Type B pancreatic cell (in vitro differentiated cells): ENCODE measurements around the gene POLR2C. TPM values are rescaled to one million over a fixed set of nuclear protein-coding genes. Genes with fewer than 3 reads are reported as not detected.

Experiments
- DNase-seq: peaks from one replicate; pipeline ENCODE4 v3.0.0; 2021; ENCODE audit warnings: mixed read lengths; ENCODE audit not compliant: unreplicated experiment; ENCODE audit errors: extremely low spot score
- H3K27ac Mint-ChIP-seq: 2 replicates; pipeline ENCODE4 v1.8.0; 2021; ENCODE audit warnings: mild to moderate bottlenecking, mixed read lengths
- H3K27me3 Mint-ChIP-seq: 2 replicates; pipeline ENCODE4 v1.8.0; 2021; ENCODE audit warnings: mixed read lengths
- H3K36me3 Mint-ChIP-seq: 2 replicates; pipeline ENCODE4 v1.8.0; 2021; ENCODE audit warnings: mixed read lengths
- H3K4me1 Mint-ChIP-seq: one replicate; pipeline ENCODE4 v1.8.0; 2021; ENCODE audit warnings: mixed read lengths; ENCODE audit not compliant: unreplicated experiment
- H3K4me3 Mint-ChIP-seq: 2 replicates; pipeline ENCODE4 v1.8.0; 2021; ENCODE audit warnings: mild to moderate bottlenecking, mixed read lengths
- H3K9me3 Mint-ChIP-seq: 2 replicates; pipeline ENCODE4 v1.8.0; 2021; ENCODE audit warnings: mixed read lengths
- CTCF ChIP-seq: fragments of 200-600 bp; sonication (generic); conservative IDR thresholded peaks from 2 replicates; pipeline ENCODE4 v1.5.0; 2021; ENCODE audit warnings: antibody characterized with exemption, mild to moderate bottlenecking
- total RNA-seq: library from RNA; stranded (reverse); gene quantifications from 2 replicates; pipeline ENCODE4 v1.2.1, GENCODE V29; 2021; ENCODE audit warnings: low replicate concordance

The POLR2C gene
- total RNA-seq, 1 donor from 2014 or later = 70.5 TPM

- H3K27me3 Mint-ChIP-seq = no peaks in the 10 kb centered on the region
- peaks cover 8% of the 10 kb centered on the region for H3K36me3 Mint-ChIP-seq
- TF ChIP-seq CTCF = no peak
- no peak overlapping the region for H3K4me3 Mint-ChIP-seq
- peak overlapping the region; percentile 80 for H3K27ac Mint-ChIP-seq
- H3K9me3 Mint-ChIP-seq = no peaks in the 10 kb centered on the region
- H3K4me1 Mint-ChIP-seq = peaks cover 47% of the 10 kb centered on the region
- no peak for DNase-seq
Measured at GRCh38 chr16:57512296-57513001, 50.0 kb downstream of the POLR2C start.

DNA sequence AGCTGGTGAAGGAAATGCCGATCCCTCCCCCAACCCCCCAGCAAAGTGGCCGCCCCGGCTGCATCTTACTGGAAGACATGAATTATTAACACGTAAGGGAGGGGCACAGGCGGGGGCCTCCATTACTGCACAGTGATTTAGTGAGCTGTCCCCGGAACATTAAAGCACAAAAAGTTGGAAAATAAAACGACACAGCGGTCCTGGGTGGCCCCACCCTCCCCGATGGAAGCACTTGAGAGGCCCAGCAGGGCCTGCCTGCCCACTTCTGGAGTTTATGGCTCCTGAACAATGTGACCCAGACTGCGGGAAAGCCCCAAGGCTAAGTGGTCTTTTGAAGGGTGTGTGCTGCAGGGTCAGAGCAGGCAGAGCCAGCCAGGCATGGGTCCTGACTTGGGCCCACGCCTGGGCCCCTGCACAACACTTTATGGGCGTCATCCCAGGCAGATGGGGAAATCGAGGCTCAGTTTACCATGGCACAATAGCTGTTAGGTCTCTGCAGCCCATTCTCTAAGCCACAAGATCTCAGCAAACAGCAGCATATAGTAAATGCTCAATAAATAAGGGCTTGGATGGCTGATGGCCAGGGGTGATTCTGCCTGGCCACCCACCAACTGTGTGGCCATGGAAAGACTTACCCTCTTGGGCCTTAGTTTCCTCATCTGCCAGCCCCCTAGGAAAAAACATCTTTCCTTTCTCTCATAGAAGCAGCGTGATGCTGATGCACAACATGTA is 51.1 kb downstream of the POLR2C start:
- no peak for TF ChIP-seq CTCF
- H3K4me3 Mint-ChIP-seq = peak overlapping the region; percentile 65
- H3K36me3 Mint-ChIP-seq = peaks cover 8% of the 10 kb centered on the region
- no peaks in the 10 kb centered on the region for H3K27me3 Mint-ChIP-seq
- H3K4me1 Mint-ChIP-seq = peaks cover 39% of the 10 kb centered on the region
- DNase-seq = no peak
- H3K9me3 Mint-ChIP-seq = no peaks in the 10 kb centered on the region
- peak overlapping the region; percentile 80 for H3K27ac Mint-ChIP-seq

GRCh38 chr16:57514371-57514770 is 51.9 kb downstream of the POLR2C start:
- no peak for DNase-seq
- Mint-ChIP-seq H3K4me1 (peaks cover 34% of the 10 kb centered on the region), H3K4me3 (no peak overlapping the region), H3K27me3 (no peaks in the 10 kb centered on the region), H3K36me3 (peaks cover 11% of the 10 kb centered on the region), H3K9me3 (no peaks in the 10 kb centered on the region), H3K27ac (no peak overlapping the region)
- TF ChIP-seq CTCF = no peak

DNA sequence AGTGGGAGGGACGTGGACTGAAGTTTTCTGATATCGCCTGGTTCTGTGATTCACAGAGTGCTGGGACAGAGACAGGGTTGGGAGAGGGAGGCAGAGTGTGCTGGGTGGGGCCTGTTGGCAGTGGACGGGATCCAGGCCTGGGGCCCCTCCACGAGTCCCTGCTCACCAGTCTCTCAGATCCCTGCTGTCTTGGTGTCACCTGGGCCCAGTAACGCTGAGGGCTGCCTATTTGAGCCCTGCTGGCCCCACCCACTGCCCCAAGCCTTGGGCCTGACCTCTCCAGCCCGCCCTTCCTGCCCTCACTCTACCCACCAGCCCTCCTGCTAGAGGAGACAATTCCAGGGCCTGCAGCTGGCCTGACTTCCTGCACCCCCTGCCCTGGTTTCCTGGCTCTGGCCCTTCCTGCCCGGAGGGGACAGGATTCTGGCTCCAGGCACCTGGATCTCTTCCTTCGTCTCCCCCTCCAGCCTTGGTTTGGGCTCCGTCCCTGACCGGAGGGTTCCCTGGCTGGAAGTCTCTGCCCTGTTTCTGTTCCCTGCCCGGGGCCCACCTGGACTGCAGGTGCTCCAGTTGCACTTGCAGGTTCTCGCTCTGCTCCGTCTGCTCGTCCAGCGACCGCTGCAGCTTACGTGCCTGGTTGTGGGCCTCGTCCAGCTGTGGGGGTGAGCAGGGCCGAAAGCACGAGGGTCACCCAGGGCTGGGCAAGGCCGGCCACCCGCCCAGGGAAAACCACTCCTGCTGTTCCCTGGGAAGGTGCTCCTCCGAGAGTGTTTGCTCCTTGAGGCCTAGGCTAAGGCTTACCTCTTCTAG is 52.5 kb downstream of the POLR2C start:
- Mint-ChIP-seq H3K27ac (peak overlapping the region; percentile 68), H3K4me1 (peaks cover 31% of the 10 kb centered on the region), H3K4me3 (peak overlapping the region; percentile 28), H3K36me3 (peaks cover 12% of the 10 kb centered on the region), H3K9me3 (no peaks in the 10 kb centered on the region), H3K27me3 (no peaks in the 10 kb centered on the region)
- no peak for DNase-seq
- no peak for TF ChIP-seq CTCF

DNA sequence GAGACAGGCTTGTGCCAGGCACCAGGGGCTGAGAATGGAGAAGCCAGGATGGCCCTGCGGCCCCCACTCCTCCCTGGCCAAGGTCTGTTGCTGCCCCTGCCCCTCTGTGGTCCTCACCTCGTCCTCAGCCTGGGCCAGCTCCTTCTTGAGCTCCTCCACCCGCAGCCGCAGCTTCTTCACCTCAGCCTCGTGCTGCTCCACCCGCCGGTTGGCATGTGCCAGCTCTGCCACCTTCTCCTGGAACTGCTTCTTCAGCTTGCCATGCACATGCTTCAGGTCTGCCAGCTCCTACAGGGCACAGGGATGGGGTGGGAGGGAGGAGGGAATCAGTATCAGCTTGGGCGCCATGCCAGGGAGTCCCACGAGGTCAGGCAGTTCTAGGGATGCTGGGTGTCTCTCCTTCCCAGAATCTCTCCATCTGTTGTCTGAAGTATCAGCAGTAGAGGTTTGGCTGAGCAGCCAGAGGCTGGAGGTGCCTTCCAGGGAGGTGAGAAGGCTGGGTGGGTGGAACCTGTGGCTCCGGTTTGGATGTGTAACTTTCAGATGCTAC is 53.8 kb downstream of the POLR2C start:
- peak overlapping the region; percentile 68 for H3K27ac Mint-ChIP-seq
- H3K4me1 Mint-ChIP-seq = peaks cover 23% of the 10 kb centered on the region
- no peak for TF ChIP-seq CTCF

More for the DNA sequence above, 53.8 kb downstream of the POLR2C start:
- Mint-ChIP-seq H3K27me3 (no peaks in the 10 kb centered on the region), H3K9me3 (no peaks in the 10 kb centered on the region), H3K36me3 (peaks cover 16% of the 10 kb centered on the region), H3K4me3 (no peak overlapping the region)
- DNase-seq = no peak
